GM12878 (cell line): ENCODE results near the gene SPIRE1. TPM values are rescaled to one million over a fixed set of nuclear protein-coding genes. Genes with fewer than 3 reads are reported as not detected.

ENCODE experiments used
- ATAC-seq: fragments of 200-7000 bp; cut with Tn5 transposase; 3 replicates; pipeline ENCODE4 v1.9.1; 2020; ENCODE audit warnings: mild to moderate bottlenecking, moderate library complexity
- BruUV-seq: library from RNA; stranded (reverse); fragments of 400-500 nt; replicated peaks from 2 replicates; lab custom pipeline; 2021; lab: Mats Ljungman, UMichigan
- CTCF ChIA-PET: fragments of 300-600 bp; sonication (Branson Sonifier 250); formaldehyde crosslinking; extraction: SDS; loops from one replicate; lab custom pipeline; 2021; ENCODE audit warnings: inconsistent platforms; lab: Yijun Ruan, JAX
- POLR2A ChIA-PET: fragments of 350-600 bp; formaldehyde crosslinking; extraction: SDS; loops from one replicate; lab custom pipeline; 2021; ENCODE audit warnings: inconsistent platforms; lab: Charles Lee
- RAD21 ChIA-PET: fragments of 300-600 bp; sonication (Branson Sonifier 250); formaldehyde crosslinking; loops from one replicate; lab custom pipeline; 2023; ENCODE audit warnings: antibody characterized with exemption; ENCODE audit not compliant: unreplicated experiment; lab: Charles Lee
- SMC1A ChIA-PET: fragments of 300-600 bp; sonication (Branson Sonifier 250); formaldehyde crosslinking; loops from one replicate; lab custom pipeline; 2023; ENCODE audit not compliant: unreplicated experiment, uncharacterized antibody; lab: Charles Lee
- DNase-seq: peaks from one replicate; pipeline ENCODE4 v3.0.0-alpha.2; 2011; ENCODE audit warnings: low read depth, low spot score
- FAIRE-seq: peaks from 3 replicates; lab custom pipeline; 2011; peaks lifted over from hg19 to GRCh38; lab: Jason Lieb, UNC
- H2AFZ ChIP-seq: 2 replicates; pipeline ENCODE4 v1.6.0; 2011; ENCODE audit warnings: low read depth, low read length, control low read depth; ENCODE audit not compliant: control insufficient read depth
- H3K27ac ChIP-seq: 2 replicates; pipeline ENCODE4 v1.5.1; 2011; ENCODE audit warnings: control low read depth; ENCODE audit not compliant: control insufficient read depth, insufficient read depth
- H3K27me3 ChIP-seq, 2 experiments: replicated peaks in 1 of 2; 2 replicates each; pipeline versions ENCODE4 v1.6.0 to v1.6.1; 2011; ENCODE audit warnings: low read length in 1 of 2; ENCODE audit not compliant: control insufficient read depth in 2 of 2, insufficient read depth in 2 of 2
- H3K36me3 ChIP-seq, 2 experiments: 2 replicates each; pipeline ENCODE4 v1.5.1; 2011; ENCODE audit warnings: low read length in 1 of 2; ENCODE audit not compliant: control insufficient read depth in 2 of 2, insufficient read depth in 2 of 2
- H3K4me1 ChIP-seq: 2 replicates; pipeline ENCODE4 v1.6.1; 2011; ENCODE audit warnings: mild to moderate bottlenecking, low read length, moderate library complexity, mixed read lengths; ENCODE audit not compliant: control insufficient read depth, insufficient read depth
- H3K4me2 ChIP-seq: 2 replicates; pipeline ENCODE4 v1.6.0; 2011; ENCODE audit warnings: control low read depth; ENCODE audit not compliant: control insufficient read depth, insufficient read depth
- H3K4me3 ChIP-seq: fragments of 200-600 bp; sonication (generic); 2 replicates; pipeline ENCODE4 v1.5.1; 2016
- H3K79me2 ChIP-seq: 2 replicates; pipeline ENCODE4 v1.6.0; 2011; ENCODE audit warnings: low read length; ENCODE audit not compliant: control insufficient read depth, insufficient read depth
- H3K9ac ChIP-seq: 2 replicates; pipeline ENCODE4 v1.8.0; 2011; ENCODE audit warnings: low read length, control low read depth, mixed read lengths; ENCODE audit not compliant: control insufficient read depth, insufficient read depth
- H3K9me3 ChIP-seq: replicated peaks from 3 replicates; pipeline ENCODE4 v1.5.1; 2011; ENCODE audit warnings: mild to moderate bottlenecking, low read length; ENCODE audit not compliant: control insufficient read depth, insufficient read depth
- H4K20me1 ChIP-seq: 2 replicates; pipeline ENCODE4 v1.6.0; 2011; ENCODE audit not compliant: control insufficient read depth, insufficient read depth
- BCL11A ChIP-seq: IDR thresholded peaks from 2 replicates; pipeline ENCODE4 v1.6.1; 2011; ENCODE audit warnings: low read depth, low read length
- CEBPB ChIP-seq, 2 experiments: fragments of 150-350 bp in 1 of 2; IDR thresholded peaks; 2 replicates each; pipeline ENCODE4 v1.6.1; 2012 to 2014; ENCODE audit warnings: low read depth in 2 of 2, low read length in 2 of 2, borderline replicate concordance in 1 of 2, inconsistent platforms in 1 of 2
- EZH2 ChIP-seq: IDR thresholded peaks from 2 replicates; pipeline ENCODE4 v1.6.1; 2012; ENCODE audit warnings: low read depth, mild to moderate bottlenecking, control low read depth, inconsistent platforms, low read length, borderline replicate concordance; ENCODE audit not compliant: control insufficient read depth
- FOS ChIP-seq: IDR thresholded peaks from 3 replicates; pipeline ENCODE4 v1.6.1; 2011; ENCODE audit warnings: borderline replicate concordance; ENCODE audit not compliant: insufficient read length; ENCODE audit errors: extremely low read depth
- HDAC2 ChIP-seq: fragments of 200-600 bp; sonication (generic); IDR thresholded peaks from 2 replicates; pipeline ENCODE4 v1.6.1; 2017
- HDAC6 ChIP-seq: fragments of 200-600 bp; sonication (generic); IDR thresholded peaks from one replicate; pipeline ENCODE4 v1.8.0; 2017; ENCODE audit warnings: antibody characterized with exemption; ENCODE audit not compliant: unreplicated experiment
- HDGF ChIP-seq: fragments of 450-650 bp; IDR thresholded peaks from 2 replicates; pipeline ENCODE4 v1.6.1; 2016; ENCODE audit warnings: antibody characterized with exemption
- IKZF1 ChIP-seq: fragments of 450-650 bp; conservative IDR thresholded peaks from 2 replicates; pipeline ENCODE4 v1.6.1; 2017; ENCODE audit warnings: antibody characterized with exemption, mild to moderate bottlenecking
- MXI1 ChIP-seq: fragments of 150-350 bp; IDR thresholded peaks from 2 replicates; pipeline ENCODE4 v1.6.1; 2011; ENCODE audit warnings: low read depth, mild to moderate bottlenecking, inconsistent platforms, low read length, improper control_type of control experiment
- NFYA ChIP-seq: IDR thresholded peaks from 2 replicates; pipeline ENCODE4 v1.6.1; 2011; ENCODE audit warnings: low read depth, mild to moderate bottlenecking, low read length, improper control_type of control experiment, borderline replicate concordance
- PKNOX1 ChIP-seq: fragments of 450-650 bp; IDR thresholded peaks from 2 replicates; pipeline ENCODE4 v1.6.1; 2016; ENCODE audit warnings: mild to moderate bottlenecking
- SMARCA5 ChIP-seq: fragments of 450-650 bp; IDR thresholded peaks from 2 replicates; pipeline ENCODE4 v1.6.1; 2017; ENCODE audit warnings: mild to moderate bottlenecking
- STAT1 ChIP-seq: fragments of 450-650 bp; conservative IDR thresholded peaks from 2 replicates; pipeline ENCODE4 v1.6.1; 2014; ENCODE audit warnings: antibody characterized with exemption, mild to moderate bottlenecking
- TAF1 ChIP-seq: IDR thresholded peaks from 2 replicates; pipeline ENCODE4 v1.6.1; 2011; ENCODE audit warnings: mild to moderate bottlenecking, low read depth, low read length, borderline replicate concordance
- WRNIP1 ChIP-seq: IDR thresholded peaks from 2 replicates; pipeline ENCODE4 v1.6.1; 2011; ENCODE audit warnings: low read depth, low read length, improper control_type of control experiment, borderline replicate concordance
- ZBTB11 ChIP-seq: fragments of 450-650 bp; formaldehyde crosslinking; IDR thresholded peaks from 2 replicates; pipeline ENCODE4 v1.5.0; 2022; ENCODE audit warnings: mild to moderate bottlenecking, missing genetic modification characterization
- ZBTB40 ChIP-seq: fragments of 450-650 bp; IDR thresholded peaks from 2 replicates; pipeline ENCODE4 v1.6.1; 2016; ENCODE audit warnings: mild to moderate bottlenecking, moderate library complexity, borderline replicate concordance
- ZNF207 ChIP-seq: fragments of 450-650 bp; IDR thresholded peaks from 2 replicates; pipeline ENCODE4 v1.6.1; 2014; ENCODE audit warnings: antibody characterized with exemption, mild to moderate bottlenecking, borderline replicate concordance
- in situ Hi-C: fragments of 300-500 bp; cut with MboI; formaldehyde crosslinking; loops from 9 replicates; pipeline ENCODE4 v1.14.3; 2018; ENCODE audit warnings: mixed read lengths
- intact Hi-C: fragments of 100-400 bp; cut with micrococcal nuclease; formaldehyde crosslinking; loops from one replicate; pipeline ENCODE4 v1.14.2; 2022; ENCODE audit not compliant: unreplicated experiment
- polyA plus RNA-seq, 11 experiments: library from polyadenylated mRNA; depleted of rRNA in 4 of 11; unstranded in 6 of 11; stranded (reverse) in 5 of 11; fragments of >200 nt; fragmentation: Nextera tagmentation in 4 of 11; fragmentation: Illumina TruSeq in 1 of 11; extraction: Ambion mirVana in 4 of 11; extraction: Trizol in 1 of 11; gene quantifications; 1 replicate in 1 of 11; 2 replicates in 10 of 11; pipeline versions ENCODE4 v1.2.1 to v1.2.3, GENCODE V29; 2011 to 2016; ENCODE audit warnings: inconsistent platforms in 2 of 11, missing spikeins in 2 of 11, low read depth in 1 of 11
- total RNA-seq, 4 experiments: library from RNA; depleted of rRNA in 3 of 4; stranded (reverse); fragments of >200 nt in 3 of 4; fragmentation: Illumina TruSeq in 1 of 4; extraction: Trizol in 1 of 4; gene quantifications; 2 replicates each; pipeline versions ENCODE4 v1.2.1 to v1.2.3, GENCODE V29; 2013 to 2021

Gene SPIRE1
- total and polyA plus RNA-seq, 10 of the 15 experiments (the other 5 are each of a cell fraction or from before 2014, with no cell fraction given), result 0.18 to 9.2 (median 4.3) TPM

GRCh38 chr18:12599543-12599942 is 58.4 kb downstream of the SPIRE1 start:
- FAIRE-seq, result no peak
- Histone ChIP-seq H3K4me1 (no peaks in the 10 kb centered on the region), H3K79me2 (no peaks in the 10 kb centered on the region), H3K4me3 (no peak overlapping the region), H3K27me3 (no peaks in the 10 kb centered on the region), H3K36me3 (no peaks in the 10 kb centered on the region), H3K9ac (no peak overlapping the region), H2AFZ (no peak overlapping the region), H3K27ac (no peak overlapping the region), H3K9me3 (no peaks in the 10 kb centered on the region)
- no peak for ATAC-seq
- BruUV-seq, result no TSS peak
- POLR2A ChIA-PET, result no interaction called here
- intact Hi-C loops, result loop anchor here (5.0 kb wide), 1 partner anchor 53 kb away; no protein-coding TSS in a partner anchor
- RAD21 ChIA-PET, result no interaction called here
- CTCF ChIA-PET, result interaction anchor here (1.4 kb wide), 1 partner anchor 66 kb away, joined by 3 read pairs; no protein-coding TSS in a partner anchor
- SMC1A ChIA-PET, result no interaction called here
- TF ChIP-seq CEBPB (IDR thresholded peaks at IDR 0.05; ENCODE audit: borderline replicate concordance in 1 of 2, low read depth in 2 of 2, low read length in 2 of 2) (no peak), FOS (no peak), WRNIP1 (no peak), STAT1 (no peak), TAF1 (no peak), HDGF (no peak), ZNF207 (no peak), SMARCA5 (no peak), HDAC2 (no peak), NFYA (no peak), BCL11A (no peak), MXI1 (no peak), HDAC6 (no peak), PKNOX1 (no peak), ZBTB11 (CRISPR knock-in tag) (no peak), EZH2 (no peak), ZBTB40 (no peak), IKZF1 (no peak)
- TF ChIP-seq, all 136 proteins: peak for 0
- in situ Hi-C loops, result no loop called here
- no peak for DNase-seq
- Histone ChIP-seq H3K4me2 (no peak overlapping the region), H4K20me1 (no peaks in the 10 kb centered on the region)
